Tibial artery (tissue), 4 donors: Measurements from ENCODE around the gene ASB11.
A peak's percentile ranks its signal among the peaks of the same experiment; 100 is the strongest.

Source experiments
- DNase-seq, 2 donors: peaks; one replicate each; pipeline ENCODE4 v3.0.0-alpha.2; 2019
- H3K27ac ChIP-seq, 2 donors: fragments of 200-600 bp; sonication (generic) in 1 of 2; 1 replicate in 1 of 2; 2 replicates in 1 of 2; pipeline ENCODE4 v1.5.1; 2018 to 2019; ENCODE audit warnings: mild to moderate bottlenecking in 1 of 2
- H3K27me3 ChIP-seq, 2 donors: fragments of 200-600 bp; sonication (generic) in 1 of 2; one replicate each; pipeline versions ENCODE4 v1.5.1 to v1.6.0; 2016 to 2019
- H3K36me3 ChIP-seq, 3 donors: fragments of 200-600 bp; sonication (generic) in 2 of 3; one replicate each; pipeline ENCODE4 v1.5.1; 2016 to 2019; ENCODE audit warnings: mild to moderate bottlenecking in 2 of 3
- H3K4me1 ChIP-seq, 4 donors: fragments of 200-600 bp; sonication (generic) in 2 of 4; 1 replicate in 3 of 4; 2 replicates in 1 of 4; pipeline ENCODE4 v1.5.1; 2016 to 2019
- H3K4me3 ChIP-seq, 2 donors: fragments of 200-600 bp; sonication (generic) in 1 of 2; 1 replicate in 1 of 2; 2 replicates in 1 of 2; pipeline ENCODE4 v1.5.1; 2018 to 2019; ENCODE audit warnings: mild to moderate bottlenecking in 2 of 2
- H3K9me3 ChIP-seq, 3 donors: fragments of 200-600 bp; sonication (generic) in 1 of 3; one replicate each; pipeline ENCODE4 v1.5.1; 2016 to 2019
- CTCF ChIP-seq, 2 experiments: fragments of 200-600 bp in 1 of 2; fragments of 450-650 bp in 1 of 2; IDR thresholded peaks; one replicate each; pipeline ENCODE4 v1.5.1; 2017 to 2019; ENCODE audit warnings: antibody characterized with exemption in 2 of 2, mild to moderate bottlenecking in 1 of 2, moderate library complexity in 1 of 2
- intact Hi-C: fragments of 100-400 bp; cut with DNase I; formaldehyde crosslinking; loops from one replicate; pipeline ENCODE4 v1.15.0; 2023; ENCODE audit warnings: low total_unique reads

The ASB11 gene

GRCh38 chrX:15242899-15243555 is 72.4 kb downstream of the ASB11 start:
- Histone ChIP-seq H3K36me3 (no peaks in the 10 kb centered on the region), H3K4me3 (no peak overlapping the region), H3K27ac (no peak overlapping the region), H3K27me3 (no peaks in the 10 kb centered on the region), H3K9me3 (no peaks in the 10 kb centered on the region), H3K4me1 (no peaks in the 10 kb centered on the region)
- peak; percentile 10 to 31 for TF ChIP-seq CTCF (IDR thresholded peaks at IDR 0.05)
- intact Hi-C loops = no loop called here
- no peak for DNase-seq

GRCh38 chrX:15241301-15241700 is 74.1 kb downstream of the ASB11 start:
- DNase-seq = no peak
- intact Hi-C loops = no loop called here
- H3K4me3 ChIP-seq = no peak overlapping the region
- H3K36me3 ChIP-seq = no peaks in the 10 kb centered on the region
- TF ChIP-seq CTCF (IDR thresholded peaks at IDR 0.05) = no peak
- H3K9me3 ChIP-seq = no peaks in the 10 kb centered on the region
- no peaks in the 10 kb centered on the region for H3K27me3 ChIP-seq
- H3K4me1 ChIP-seq = no peaks in the 10 kb centered on the region
- H3K27ac ChIP-seq = no peak overlapping the region

DNA sequence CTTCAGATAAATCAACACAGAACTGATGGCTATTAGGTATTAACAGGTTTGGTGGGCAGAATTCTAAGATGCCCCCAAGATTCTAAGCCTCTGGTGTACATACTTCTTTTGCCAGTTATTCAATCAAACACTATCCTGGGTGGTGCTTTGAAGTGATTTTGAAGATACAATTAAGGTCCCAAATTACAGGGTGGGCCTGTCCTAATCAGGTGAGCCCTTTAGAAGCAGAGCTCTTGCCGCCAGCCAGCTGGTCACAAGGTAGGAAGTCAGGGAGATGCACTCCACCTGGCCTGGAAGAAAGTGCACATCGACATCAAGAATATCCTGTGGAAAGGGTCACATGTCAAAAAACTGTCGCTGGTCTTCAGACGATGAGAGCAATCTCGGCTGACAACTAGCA is 75.0 kb downstream of the ASB11 start:
- Histone ChIP-seq H3K27me3 (no peaks in the 10 kb centered on the region), H3K36me3 (no peaks in the 10 kb centered on the region), H3K4me1 (no peaks in the 10 kb centered on the region), H3K27ac (no peak overlapping the region), H3K9me3 (no peaks in the 10 kb centered on the region), H3K4me3 (no peak overlapping the region)
- no peak for DNase-seq
- TF ChIP-seq CTCF (IDR thresholded peaks at IDR 0.05) = no peak
- intact Hi-C loops = no loop called here

- Histone ChIP-seq H3K27ac (no peak overlapping the region), H3K4me1 (no peaks in the 10 kb centered on the region), H3K9me3 (no peaks in the 10 kb centered on the region), H3K27me3 (no peaks in the 10 kb centered on the region), H3K4me3 (no peak overlapping the region), H3K36me3 (no peaks in the 10 kb centered on the region)
- DNase-seq = no peak
- TF ChIP-seq CTCF (IDR thresholded peaks at IDR 0.05) = no peak
- intact Hi-C loops = no loop called here
These were observed 79.3 kb downstream of the ASB11 start for GRCh38 chrX:15236146-15236545.

- H3K36me3 ChIP-seq = no peaks in the 10 kb centered on the region
- DNase-seq = no peak
- no peaks in the 10 kb centered on the region for H3K9me3 ChIP-seq
- TF ChIP-seq CTCF (IDR thresholded peaks at IDR 0.05) = no peak
- no peaks in the 10 kb centered on the region for H3K27me3 ChIP-seq
- no peak overlapping the region for H3K4me3 ChIP-seq
- H3K27ac ChIP-seq = no peak overlapping the region
- H3K4me1 ChIP-seq = no peaks in the 10 kb centered on the region
- intact Hi-C loops = no loop called here
These were observed 80.4 kb downstream of the ASB11 start for GRCh38 chrX:15235001-15235400.
